ENCODE data around the gene PSEN1. TPM values are rescaled to one million over a fixed set of nuclear protein-coding genes. Genes with fewer than 3 reads are reported as not detected.

The PSEN1 gene
- total RNA-seq, 1 experiment from 2014 or later = 41.9 TPM

DNA sequence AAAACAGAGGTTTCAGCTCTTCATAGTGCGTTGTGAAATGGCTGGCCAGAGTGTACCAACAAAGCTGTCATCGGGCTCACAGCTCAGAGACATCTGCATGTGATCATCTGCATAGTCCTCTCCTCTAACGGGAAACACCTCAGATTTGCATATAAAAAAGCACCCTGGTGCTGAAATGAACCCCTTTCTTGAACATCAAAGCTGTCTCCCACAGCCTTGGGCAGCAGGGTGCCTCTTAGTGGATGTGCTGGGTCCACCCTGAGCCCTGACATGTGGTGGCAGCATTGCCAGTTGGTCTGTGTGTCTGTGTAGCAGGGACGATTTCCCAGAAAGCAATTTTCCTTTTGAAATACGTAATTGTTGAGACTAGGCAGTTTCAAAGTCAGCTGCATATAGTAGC lies 86.7 kb downstream of the PSEN1 start:
- no TSS peak for BruUV-seq (replicated peaks)
- H3K4me3 ChIP-seq (ENCODE audit: low read depth, low read length, poor library complexity, severe bottlenecking) = no peak overlapping the region
- no peaks in the 10 kb centered on the region for H3K27me3 ChIP-seq (replicated peaks; ENCODE audit: insufficient read depth, low read depth, low read length, poor library complexity)
- peak; percentile 17 for DNase-seq (ENCODE audit: low spot score)
- H3K9me3 ChIP-seq (ENCODE audit: low read depth, low read length, poor library complexity, severe bottlenecking) = no peaks in the 10 kb centered on the region
- ChIA-PET POLR2A (ENCODE audit: low non-redundant PET) (no interaction called here), CTCF (no interaction called here)
- intact Hi-C loops (cut with micrococcal nuclease; ENCODE audit: unreplicated experiment) = no loop called here
- H3K27ac ChIP-seq (ENCODE audit: low read depth, low read length, poor library complexity, severe bottlenecking) = no peak overlapping the region
- TF ChIP-seq EZH2 (IDR thresholded peaks at IDR 0.05; ENCODE audit: borderline replicate concordance, low read depth, low read length, poor library complexity, severe bottlenecking) = no peak
- H3K4me1 ChIP-seq (ENCODE audit: insufficient read depth, low read length, poor library complexity, severe bottlenecking) = no peaks in the 10 kb centered on the region
- no peaks in the 10 kb centered on the region for H3K36me3 ChIP-seq (ENCODE audit: insufficient read depth, low read length, poor library complexity, severe bottlenecking)

DNA sequence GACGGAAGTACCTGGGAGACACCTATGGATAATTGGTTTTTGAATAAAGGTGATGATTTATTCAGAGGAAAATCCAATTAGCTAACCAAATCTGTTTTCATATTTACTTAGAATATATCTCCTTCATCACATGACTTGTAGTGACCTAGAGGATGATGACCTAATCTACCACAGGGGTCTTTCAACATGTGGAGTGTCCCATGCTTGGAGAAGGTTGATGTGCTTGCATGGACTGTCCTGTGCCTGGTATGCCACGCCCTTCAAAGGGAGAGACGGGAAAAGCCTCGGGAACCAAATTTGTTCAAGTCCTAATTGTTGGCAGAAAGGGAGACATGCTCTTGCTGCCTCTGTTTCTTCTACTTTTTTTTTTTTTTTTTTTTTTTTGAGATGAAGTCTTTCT lies 89.2 kb downstream of the PSEN1 start:
- Histone ChIP-seq H3K4me3 (ENCODE audit: low read depth, low read length, poor library complexity, severe bottlenecking) (no peak overlapping the region), H3K27me3 (replicated peaks; ENCODE audit: insufficient read depth, low read depth, low read length, poor library complexity) (no peaks in the 10 kb centered on the region), H3K4me1 (ENCODE audit: insufficient read depth, low read length, poor library complexity, severe bottlenecking) (no peaks in the 10 kb centered on the region), H3K9me3 (ENCODE audit: low read depth, low read length, poor library complexity, severe bottlenecking) (no peaks in the 10 kb centered on the region), H3K27ac (ENCODE audit: low read depth, low read length, poor library complexity, severe bottlenecking) (no peak overlapping the region), H3K36me3 (ENCODE audit: insufficient read depth, low read length, poor library complexity, severe bottlenecking) (no peaks in the 10 kb centered on the region)
- intact Hi-C loops (cut with micrococcal nuclease; ENCODE audit: unreplicated experiment) = no loop called here
- no TSS peak for BruUV-seq (replicated peaks)
- POLR2A ChIA-PET (ENCODE audit: low non-redundant PET) = no interaction called here
- no peak for TF ChIP-seq EZH2 (IDR thresholded peaks at IDR 0.05; ENCODE audit: borderline replicate concordance, low read depth, low read length, poor library complexity, severe bottlenecking)
- TF ChIP-seq, protein P1, sequence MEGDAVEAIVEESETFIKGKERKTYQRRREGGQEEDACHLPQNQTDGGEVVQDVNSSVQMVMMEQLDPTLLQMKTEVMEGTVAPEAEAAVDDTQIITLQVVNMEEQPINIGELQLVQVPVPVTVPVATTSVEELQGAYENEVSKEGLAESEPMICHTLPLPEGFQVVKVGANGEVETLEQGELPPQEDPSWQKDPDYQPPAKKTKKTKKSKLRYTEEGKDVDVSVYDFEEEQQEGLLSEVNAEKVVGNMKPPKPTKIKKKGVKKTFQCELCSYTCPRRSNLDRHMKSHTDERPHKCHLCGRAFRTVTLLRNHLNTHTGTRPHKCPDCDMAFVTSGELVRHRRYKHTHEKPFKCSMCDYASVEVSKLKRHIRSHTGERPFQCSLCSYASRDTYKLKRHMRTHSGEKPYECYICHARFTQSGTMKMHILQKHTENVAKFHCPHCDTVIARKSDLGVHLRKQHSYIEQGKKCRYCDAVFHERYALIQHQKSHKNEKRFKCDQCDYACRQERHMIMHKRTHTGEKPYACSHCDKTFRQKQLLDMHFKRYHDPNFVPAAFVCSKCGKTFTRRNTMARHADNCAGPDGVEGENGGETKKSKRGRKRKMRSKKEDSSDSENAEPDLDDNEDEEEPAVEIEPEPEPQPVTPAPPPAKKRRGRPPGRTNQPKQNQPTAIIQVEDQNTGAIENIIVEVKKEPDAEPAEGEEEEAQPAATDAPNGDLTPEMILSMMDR (conservative IDR thresholded peaks at IDR 0.05; ENCODE audit: low read depth, low read length) = no peak
- CTCF ChIA-PET = no interaction called here
- DNase-seq (ENCODE audit: low spot score) = no peak

DNA sequence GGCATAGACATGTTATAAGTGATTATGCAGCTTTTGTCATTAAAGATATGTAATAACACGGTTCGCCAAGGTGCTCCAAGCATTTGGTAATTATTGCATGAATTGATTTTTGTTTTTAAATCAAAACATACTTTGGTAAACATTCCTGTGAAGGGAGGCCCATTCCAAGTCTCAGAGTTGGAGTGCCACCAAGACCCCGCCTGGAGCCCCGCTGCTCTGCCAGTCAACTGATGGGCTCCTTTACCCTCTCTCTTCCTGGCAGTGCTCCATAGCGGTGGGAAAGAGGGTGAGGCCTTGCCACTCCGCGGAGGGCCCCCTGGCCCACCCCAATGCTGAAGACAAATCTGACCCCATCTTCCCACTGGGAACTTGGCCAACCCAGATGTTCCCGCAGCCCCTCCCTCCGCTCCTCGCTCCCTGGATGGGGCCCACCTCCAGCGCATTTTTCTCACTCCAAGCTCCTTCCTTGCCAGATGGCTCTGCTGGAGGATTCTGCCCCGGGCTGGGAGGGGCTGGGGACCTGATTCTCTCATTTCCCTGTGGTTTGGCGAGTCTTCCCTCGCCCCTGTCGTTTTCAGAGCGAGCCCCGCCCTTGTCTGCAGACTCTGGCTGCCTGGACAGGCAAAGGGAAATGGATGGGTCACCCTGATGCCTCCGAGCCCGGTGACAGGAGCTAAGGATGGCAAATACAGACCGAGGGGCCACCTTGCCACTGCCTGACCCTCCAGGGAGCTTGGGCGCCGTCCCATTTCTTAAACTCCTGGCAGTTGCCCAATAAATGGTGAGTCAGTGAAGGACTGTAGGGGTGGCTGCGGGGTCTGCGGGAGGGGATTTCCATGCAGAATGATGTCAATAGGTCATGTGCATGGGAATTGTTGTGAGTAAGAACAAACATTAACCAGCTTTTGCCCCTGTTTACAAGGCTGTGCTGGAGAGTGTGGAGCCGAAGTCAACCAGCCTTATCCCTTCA lies 91.8 kb downstream of the PSEN1 start:
- ChIA-PET POLR2A (ENCODE audit: low non-redundant PET) (no interaction called here), CTCF (no interaction called here)
- no peak for TF ChIP-seq EZH2 (IDR thresholded peaks at IDR 0.05; ENCODE audit: borderline replicate concordance, low read depth, low read length, poor library complexity, severe bottlenecking)
- TF ChIP-seq, protein P1 (conservative IDR thresholded peaks at IDR 0.05; ENCODE audit: low read depth, low read length) = no peak
- no peak overlapping the region for H3K4me3 ChIP-seq (ENCODE audit: low read depth, low read length, poor library complexity, severe bottlenecking)
- H3K36me3 ChIP-seq (ENCODE audit: insufficient read depth, low read length, poor library complexity, severe bottlenecking) = no peaks in the 10 kb centered on the region
- intact Hi-C loops (cut with micrococcal nuclease; ENCODE audit: unreplicated experiment) = no loop called here
- no peaks in the 10 kb centered on the region for H3K4me1 ChIP-seq (ENCODE audit: insufficient read depth, low read length, poor library complexity, severe bottlenecking)
- DNase-seq (ENCODE audit: low spot score) = peak; percentile 31
- H3K9me3 ChIP-seq (ENCODE audit: low read depth, low read length, poor library complexity, severe bottlenecking) = no peaks in the 10 kb centered on the region
- H3K27me3 ChIP-seq (replicated peaks; ENCODE audit: insufficient read depth, low read depth, low read length, poor library complexity) = no peaks in the 10 kb centered on the region
- no peak overlapping the region for H3K27ac ChIP-seq (ENCODE audit: low read depth, low read length, poor library complexity, severe bottlenecking)
- BruUV-seq (replicated peaks) = no TSS peak
